Chondrocyte (in vitro differentiated cells): ENCODE data around the gene RRP15. TPM values are rescaled to one million over a fixed set of nuclear protein-coding genes. Genes with fewer than 3 reads are reported as not detected.

Experiments
- DNase-seq: peaks from one replicate; pipeline ENCODE4 v3.0.0; 2021; ENCODE audit warnings: mixed read lengths, low spot score
- H3K27ac Mint-ChIP-seq: one replicate; pipeline ENCODE4 v1.8.0; 2021; ENCODE audit warnings: mild to moderate bottlenecking, moderate library complexity, mixed read lengths; ENCODE audit not compliant: unreplicated experiment
- H3K27me3 Mint-ChIP-seq: 2 replicates; pipeline ENCODE4 v1.8.0; 2021; ENCODE audit warnings: low read depth, mixed read lengths
- H3K36me3 Mint-ChIP-seq: 2 replicates; pipeline ENCODE4 v1.8.0; 2021; ENCODE audit warnings: low read depth, mixed read lengths
- H3K4me1 Mint-ChIP-seq: 2 replicates; pipeline ENCODE4 v1.8.0; 2021; ENCODE audit warnings: low read depth, mild to moderate bottlenecking, mixed read lengths
- H3K4me3 Mint-ChIP-seq: one replicate; pipeline ENCODE4 v1.8.0; 2021; ENCODE audit warnings: mild to moderate bottlenecking, moderate library complexity, mixed read lengths; ENCODE audit not compliant: unreplicated experiment
- H3K9me3 Mint-ChIP-seq: 2 replicates; pipeline ENCODE4 v1.8.0; 2021; ENCODE audit warnings: low read depth, mixed read lengths
- CTCF ChIP-seq: fragments of 200-600 bp; sonication (generic); IDR thresholded peaks from 2 replicates; pipeline ENCODE4 v1.5.0; 2021; ENCODE audit warnings: antibody characterized with exemption, mild to moderate bottlenecking, moderate library complexity
- long read RNA-seq: library from polyadenylated mRNA; stranded (forward); transcript quantifications from one replicate; pipeline ENCODE4 v2.0.0, GENCODE V29; 2021
- total RNA-seq: library from RNA; stranded (reverse); gene quantifications from 3 replicates; pipeline ENCODE4 v1.2.1, GENCODE V29; 2021

The RRP15 gene
- 15.2 to 18.2 TPM (median 16.9 TPM) in 3 replicates for total RNA-seq
- long read RNA-seq, full-length matches to known transcripts, result 9 of 9 reads
- long read RNA-seq, partial matches to known transcripts, result 0 of 9 reads
- long read RNA-seq, other reads (novel, unspliced or antisense), result 0 of 9 reads

DNA sequence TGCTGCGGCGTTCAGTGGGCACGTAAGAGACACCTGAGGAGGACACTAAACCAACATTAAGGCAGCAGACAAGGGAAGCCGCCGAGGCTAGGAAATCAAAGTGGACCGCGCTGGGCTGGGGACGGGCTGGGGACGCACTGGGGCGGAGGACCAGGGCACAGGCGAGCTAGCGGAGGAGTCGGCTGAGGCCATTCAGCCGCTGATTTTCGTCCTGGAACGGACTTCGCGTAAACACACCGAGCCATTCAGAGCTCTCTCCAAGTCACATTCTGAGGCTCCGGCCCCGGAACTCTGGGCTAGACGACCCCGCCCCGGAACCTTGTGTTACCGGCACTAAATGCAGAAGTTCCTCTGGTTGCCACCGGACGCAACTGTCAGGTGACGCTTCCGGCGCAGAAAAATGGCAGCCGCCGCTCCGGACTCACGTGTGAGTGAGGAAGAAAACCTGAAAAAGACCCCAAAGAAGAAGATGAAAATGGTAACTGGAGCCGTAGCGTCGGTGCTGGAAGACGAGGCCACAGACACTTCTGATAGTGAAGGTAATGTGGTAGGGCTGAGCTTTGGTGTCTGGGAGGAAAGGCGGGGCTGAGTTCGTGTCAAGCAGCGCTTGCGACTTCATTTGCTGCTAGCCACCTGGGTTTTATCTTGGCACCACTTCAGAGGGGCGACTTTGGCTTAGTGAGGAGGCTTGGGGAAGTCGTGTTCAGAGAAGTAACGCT, at the start of gene RRP15:
RRP15 (plus strand) TSS at position 377 of the 719 bp plus-strand sequence; CDS start at position 401, 24 bp downstream.
- H3K4me1 Mint-ChIP-seq, result peaks cover 27% of the 10 kb centered on the region
- peaks cover 2% of the 10 kb centered on the region for H3K27me3 Mint-ChIP-seq
- TF ChIP-seq CTCF, result no peak
- peak; percentile 96 for DNase-seq
- peaks cover 6% of the 10 kb centered on the region for H3K9me3 Mint-ChIP-seq
- H3K27ac Mint-ChIP-seq, result peak within 1 kb of the TSS; percentile 97
- peaks cover 2% of the 10 kb centered on the region for H3K36me3 Mint-ChIP-seq
- H3K4me3 Mint-ChIP-seq, result peak within 1 kb of the TSS; percentile 99

DNA sequence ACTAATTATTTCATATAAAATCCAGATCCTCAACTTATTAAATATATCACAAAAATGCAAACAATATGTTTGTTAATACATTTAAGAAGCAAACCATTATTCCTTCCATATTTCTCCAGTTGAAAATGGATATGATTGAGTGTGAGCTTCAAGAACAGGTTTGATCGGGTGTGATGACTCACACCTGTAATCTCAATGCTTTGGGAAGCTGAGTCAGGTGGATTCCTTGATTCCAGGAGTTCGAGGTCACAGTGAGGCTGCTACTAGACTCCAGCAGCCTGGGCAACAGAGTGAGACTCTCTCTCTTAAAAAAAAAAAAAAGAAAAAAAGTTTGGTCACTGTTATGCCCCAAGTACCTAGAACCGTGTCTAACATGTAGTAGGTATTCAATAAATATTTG, 42.9 kb upstream of the RRP15 start:
- no peak for DNase-seq
- Mint-ChIP-seq H3K27me3 (peaks cover 25% of the 10 kb centered on the region), H3K27ac (no peak overlapping the region)

DNA sequence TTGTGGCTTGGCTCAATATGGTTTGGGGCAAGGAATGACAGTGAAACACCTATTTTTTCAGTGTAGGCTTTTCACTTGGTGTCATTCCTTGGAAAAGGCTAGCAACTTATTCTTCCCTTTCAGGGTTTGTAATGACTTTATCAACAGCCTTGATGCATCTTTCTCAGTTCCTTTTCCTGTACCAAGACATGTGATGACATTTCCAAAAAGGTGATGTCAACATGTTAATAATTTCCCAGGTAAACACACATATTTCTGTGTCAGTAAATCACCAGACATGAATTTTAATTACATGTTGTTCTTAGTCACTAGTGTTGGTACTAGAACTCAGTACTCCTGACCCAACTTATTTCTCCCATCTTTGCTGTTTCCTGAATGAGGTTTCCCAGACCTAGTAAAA, 37.8 kb upstream of the RRP15 start:
- peaks cover 54% of the 10 kb centered on the region for H3K27me3 Mint-ChIP-seq

More for the DNA sequence above, 42.9 kb upstream of the RRP15 start:
- no peaks in the 10 kb centered on the region for H3K36me3 Mint-ChIP-seq
- H3K4me1 Mint-ChIP-seq, result no peaks in the 10 kb centered on the region
- no peak for TF ChIP-seq CTCF
- no peaks in the 10 kb centered on the region for H3K9me3 Mint-ChIP-seq
- no peak overlapping the region for H3K4me3 Mint-ChIP-seq

DNA sequence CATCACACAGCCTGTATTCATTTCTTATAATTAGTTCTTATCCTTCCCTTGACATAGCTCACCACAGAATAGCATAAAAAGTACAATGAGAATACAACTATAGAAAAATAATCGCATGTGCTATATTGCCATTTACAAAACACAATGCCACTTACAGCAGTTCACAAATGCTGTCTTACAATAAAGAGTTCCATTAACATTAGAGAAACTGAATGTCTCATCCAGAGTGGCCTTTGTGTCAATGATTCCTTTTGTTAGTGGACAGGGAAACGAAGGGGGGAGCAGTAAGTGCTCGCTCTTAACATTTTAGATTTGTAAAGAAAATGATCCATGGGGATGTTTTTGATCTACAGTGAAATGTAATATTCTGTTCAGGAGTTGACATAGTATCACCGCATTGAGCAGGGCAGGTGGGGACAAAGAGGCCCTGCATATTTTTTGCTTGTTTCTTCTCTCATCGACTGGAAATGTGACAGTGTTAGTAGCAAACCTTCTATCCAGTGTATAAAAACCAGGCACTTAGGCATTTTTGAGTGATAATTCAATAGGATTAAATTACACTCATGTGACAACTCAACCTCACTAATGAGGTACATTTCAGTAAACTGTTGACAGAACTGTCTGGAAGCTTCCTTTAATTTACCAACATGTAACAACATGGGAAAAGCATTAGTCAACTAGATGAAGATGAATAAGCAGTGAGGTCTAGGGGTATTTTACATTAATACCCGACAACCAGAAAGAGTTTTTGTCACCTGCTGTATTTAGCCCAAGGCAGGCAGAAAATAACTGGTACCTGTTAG, 35.6 kb upstream of the RRP15 start:
- TF ChIP-seq CTCF, result no peak
- Mint-ChIP-seq H3K27ac (no peak overlapping the region), H3K4me3 (no peak overlapping the region), H3K9me3 (no peaks in the 10 kb centered on the region), H3K4me1 (no peaks in the 10 kb centered on the region), H3K36me3 (no peaks in the 10 kb centered on the region), H3K27me3 (peaks cover 55% of the 10 kb centered on the region)
- no peak for DNase-seq

More for the DNA sequence above, 37.8 kb upstream of the RRP15 start:
- DNase-seq, result no peak
- H3K9me3 Mint-ChIP-seq, result no peaks in the 10 kb centered on the region
- no peak overlapping the region for H3K4me3 Mint-ChIP-seq
- no peaks in the 10 kb centered on the region for H3K4me1 Mint-ChIP-seq
- no peak for TF ChIP-seq CTCF
- H3K36me3 Mint-ChIP-seq, result no peaks in the 10 kb centered on the region
- no peak overlapping the region for H3K27ac Mint-ChIP-seq

DNA sequence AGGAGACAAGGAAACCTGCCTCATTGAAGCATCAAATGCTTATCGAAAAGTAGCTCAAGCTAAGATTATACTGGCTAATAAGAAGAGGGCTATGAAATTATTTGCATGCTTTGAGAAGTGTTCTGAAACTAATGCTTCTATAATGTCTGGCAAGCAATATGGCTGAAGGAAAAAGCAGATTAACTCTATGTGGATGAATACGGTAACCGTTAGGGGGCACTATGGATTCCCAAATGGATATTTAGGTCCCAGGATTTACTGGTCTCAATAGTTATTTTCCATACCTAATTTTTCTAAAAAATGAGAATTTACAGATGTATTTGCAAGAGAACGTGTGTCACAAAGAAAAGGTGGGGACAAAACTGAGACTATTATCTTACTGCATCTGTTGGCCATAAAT, 34.6 kb upstream of the RRP15 start:
- no peak overlapping the region for H3K27ac Mint-ChIP-seq
- peak; percentile 35 for TF ChIP-seq CTCF
- H3K36me3 Mint-ChIP-seq, result no peaks in the 10 kb centered on the region
- no peaks in the 10 kb centered on the region for H3K4me1 Mint-ChIP-seq
- H3K9me3 Mint-ChIP-seq, result no peaks in the 10 kb centered on the region
- H3K27me3 Mint-ChIP-seq, result peaks cover 49% of the 10 kb centered on the region
- no peak overlapping the region for H3K4me3 Mint-ChIP-seq
- DNase-seq, result no peak
